Fibroblast of lung (primary cell): ENCODE measurements around the gene GTF3A. TPM values are rescaled to one million over a fixed set of nuclear protein-coding genes. Genes with fewer than 3 reads are reported as not detected.

Source experiments
- DNase-seq, 2 donors: peaks; one replicate each; pipeline versions ENCODE4 v3.0.0 to v3.0.0-alpha.2; 2010; ENCODE audit warnings: low read depth in 2 of 2
- H2AFZ ChIP-seq: 2 replicates; pipeline ENCODE4 v1.5.1; 2012; ENCODE audit warnings: low read length, control low read depth, inconsistent platforms
- H3K27ac ChIP-seq: 2 replicates; pipeline ENCODE4 v1.5.1; 2011; ENCODE audit warnings: low read length, control low read depth; ENCODE audit not compliant: insufficient read depth
- H3K27me3 ChIP-seq: 2 replicates; pipeline ENCODE4 v1.5.1; 2011; ENCODE audit warnings: mild to moderate bottlenecking, low read length; ENCODE audit not compliant: control insufficient read depth, insufficient read depth
- H3K36me3 ChIP-seq: 2 replicates; pipeline ENCODE4 v1.5.1; 2011; ENCODE audit warnings: low read length; ENCODE audit not compliant: control insufficient read depth, insufficient read depth
- H3K4me1 ChIP-seq: 2 replicates; pipeline ENCODE4 v1.5.1; 2011; ENCODE audit warnings: low read length; ENCODE audit not compliant: control insufficient read depth, insufficient read depth; ENCODE audit errors: extremely low read depth
- H3K4me2 ChIP-seq: 2 replicates; pipeline ENCODE4 v1.5.1; 2011; ENCODE audit warnings: low read length, control low read depth; ENCODE audit not compliant: insufficient read depth; ENCODE audit errors: extremely low read depth
- H3K4me3 ChIP-seq, 4 experiments: fragments of 200-600 bp in 1 of 4; sonication (generic) in 1 of 4; replicated peaks in 1 of 4; 2 replicates each; pipeline ENCODE4 v1.5.1; 2011 to 2016; ENCODE audit warnings: low read length in 4 of 4, low read depth in 3 of 4, mild to moderate bottlenecking in 3 of 4, control low read depth in 2 of 4, inconsistent platforms in 1 of 4, mixed read lengths in 1 of 4; ENCODE audit not compliant: insufficient read depth in 1 of 4; ENCODE audit errors: control extremely low read depth in 1 of 4
- H3K79me2 ChIP-seq: 2 replicates; pipeline ENCODE4 v1.5.1; 2012; ENCODE audit warnings: mild to moderate bottlenecking, low read length, inconsistent platforms; ENCODE audit not compliant: control insufficient read depth, insufficient read depth
- H3K9ac ChIP-seq: 2 replicates; pipeline ENCODE4 v1.5.1; 2011; ENCODE audit warnings: mild to moderate bottlenecking, low read length, control low read depth; ENCODE audit not compliant: insufficient read depth
- H3K9me3 ChIP-seq: 2 replicates; pipeline ENCODE4 v1.5.1; 2012; ENCODE audit warnings: low read depth, low read length; ENCODE audit not compliant: control insufficient read depth, insufficient read depth
- H4K20me1 ChIP-seq: 2 replicates; pipeline ENCODE4 v1.5.1; 2011; ENCODE audit warnings: low read length; ENCODE audit not compliant: control insufficient read depth, insufficient read depth; ENCODE audit errors: extremely low read depth
- EZH2 ChIP-seq: IDR thresholded peaks from 2 replicates; pipeline ENCODE4 v1.5.1; 2012; ENCODE audit warnings: low read length, control low read depth, mild to moderate bottlenecking; ENCODE audit errors: missing control alignments
- polyA plus RNA-seq, 2 donors: library from polyadenylated mRNA; depleted of rRNA in 1 of 2; stranded (reverse) in 1 of 2; unstranded in 1 of 2; fragments of >200 nt; gene quantifications; 2 replicates each; pipeline ENCODE4 v1.2.1, GENCODE V29; 2011 to 2012; ENCODE audit warnings: missing spikeins in 1 of 2
- total RNA-seq: library from RNA; depleted of rRNA; stranded (reverse); fragments of >200 nt; gene quantifications from 2 replicates; pipeline ENCODE4 v1.2.1, GENCODE V29; 2014
- TF ChIP-seq, protein P1 (sequence below), 2 donors: IDR thresholded peaks in 1 of 2; conservative IDR thresholded peaks in 1 of 2; 1 replicate in 1 of 2; 2 replicates in 1 of 2; pipeline ENCODE4 v1.5.1; 2011 to 2012; ENCODE audit warnings: low read length in 2 of 2, control low read depth in 1 of 2, inconsistent platforms in 1 of 2, low read depth in 1 of 2, mild to moderate bottlenecking in 1 of 2

Gene GTF3A
- total and polyA plus RNA-seq, 2 donors (not counting 1 experiment from before 2014, with no cell fraction given): 98.6 to 126 TPM

DNA sequence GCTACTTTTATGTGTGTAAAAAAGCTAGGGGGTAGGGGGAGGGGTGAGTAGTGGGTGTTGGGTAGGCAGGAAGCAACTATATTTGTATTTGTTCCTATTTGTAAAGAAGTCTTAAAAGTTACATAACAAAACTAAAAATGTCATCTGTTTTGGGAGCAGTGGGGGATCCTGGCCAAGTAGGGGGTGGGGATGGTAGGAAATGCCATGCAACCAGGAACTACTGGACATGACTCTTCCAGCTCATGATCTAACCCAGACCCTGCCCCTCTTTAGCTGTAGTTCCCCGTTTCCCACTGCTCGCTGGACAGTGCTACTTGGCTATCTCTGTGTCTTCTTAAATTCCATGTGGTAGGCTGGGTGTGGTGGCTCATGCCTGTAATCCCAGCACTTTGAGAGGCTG lies 3.2 kb downstream of the GTF3A start:
- H4K20me1 ChIP-seq: no peaks in the 10 kb centered on the region
- H3K27me3 ChIP-seq: no peaks in the 10 kb centered on the region
- TF ChIP-seq, protein P1, sequence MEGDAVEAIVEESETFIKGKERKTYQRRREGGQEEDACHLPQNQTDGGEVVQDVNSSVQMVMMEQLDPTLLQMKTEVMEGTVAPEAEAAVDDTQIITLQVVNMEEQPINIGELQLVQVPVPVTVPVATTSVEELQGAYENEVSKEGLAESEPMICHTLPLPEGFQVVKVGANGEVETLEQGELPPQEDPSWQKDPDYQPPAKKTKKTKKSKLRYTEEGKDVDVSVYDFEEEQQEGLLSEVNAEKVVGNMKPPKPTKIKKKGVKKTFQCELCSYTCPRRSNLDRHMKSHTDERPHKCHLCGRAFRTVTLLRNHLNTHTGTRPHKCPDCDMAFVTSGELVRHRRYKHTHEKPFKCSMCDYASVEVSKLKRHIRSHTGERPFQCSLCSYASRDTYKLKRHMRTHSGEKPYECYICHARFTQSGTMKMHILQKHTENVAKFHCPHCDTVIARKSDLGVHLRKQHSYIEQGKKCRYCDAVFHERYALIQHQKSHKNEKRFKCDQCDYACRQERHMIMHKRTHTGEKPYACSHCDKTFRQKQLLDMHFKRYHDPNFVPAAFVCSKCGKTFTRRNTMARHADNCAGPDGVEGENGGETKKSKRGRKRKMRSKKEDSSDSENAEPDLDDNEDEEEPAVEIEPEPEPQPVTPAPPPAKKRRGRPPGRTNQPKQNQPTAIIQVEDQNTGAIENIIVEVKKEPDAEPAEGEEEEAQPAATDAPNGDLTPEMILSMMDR (conservative IDR thresholded peaks at IDR 0.05 in 1 of 2, IDR thresholded peaks at IDR 0.05 in 1 of 2; ENCODE audit: low read depth in 1 of 2, low read length in 2 of 2): no peak
- no peak for TF ChIP-seq EZH2
- H3K36me3 ChIP-seq: peaks cover 11% of the 10 kb centered on the region
- no peak overlapping the region for H3K4me2 ChIP-seq
- no peak for DNase-seq
- H3K9me3 ChIP-seq: no peaks in the 10 kb centered on the region
- no peak overlapping the region for H3K27ac ChIP-seq
- H2AFZ ChIP-seq: no peak overlapping the region
- peaks cover 10% of the 10 kb centered on the region for H3K4me1 ChIP-seq
- H3K4me3 ChIP-seq: no peak overlapping the region
- H3K79me2 ChIP-seq: peaks cover 22% of the 10 kb centered on the region
- H3K9ac ChIP-seq: no peak overlapping the region

DNA sequence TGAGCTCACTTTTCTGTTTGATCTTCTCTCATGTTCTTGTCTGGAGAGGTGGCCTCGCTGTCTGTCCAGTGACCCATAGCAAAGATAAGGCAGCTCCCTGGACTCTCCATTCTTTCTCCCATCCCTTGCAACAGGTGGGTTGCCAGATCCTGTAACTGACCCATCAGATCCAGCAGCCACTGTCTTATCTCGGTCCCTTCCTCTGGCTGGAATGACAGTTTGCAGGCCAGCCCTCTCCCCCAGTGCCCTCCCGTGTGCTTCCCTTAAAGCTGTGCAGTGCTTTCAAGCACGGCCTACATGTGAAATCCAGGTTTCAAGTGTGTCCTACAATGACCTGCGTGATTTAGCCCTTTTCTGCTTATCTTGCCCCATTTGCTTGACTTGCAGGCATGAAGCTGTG lies 3.7 kb downstream of the GTF3A start:
- Histone ChIP-seq H3K27ac (no peak overlapping the region), H3K9me3 (no peaks in the 10 kb centered on the region), H3K4me1 (peaks cover 10% of the 10 kb centered on the region), H3K9ac (no peak overlapping the region), H2AFZ (no peak overlapping the region), H3K4me3 (no peak overlapping the region), H3K36me3 (peaks cover 11% of the 10 kb centered on the region), H3K27me3 (no peaks in the 10 kb centered on the region), H3K79me2 (peaks cover 22% of the 10 kb centered on the region), H4K20me1 (no peaks in the 10 kb centered on the region), H3K4me2 (no peak overlapping the region)
- TF ChIP-seq, protein P1 (conservative IDR thresholded peaks at IDR 0.05 in 1 of 2, IDR thresholded peaks at IDR 0.05 in 1 of 2; ENCODE audit: low read depth in 1 of 2, low read length in 2 of 2): no peak
- no peak for TF ChIP-seq EZH2
- DNase-seq: no peak

DNA sequence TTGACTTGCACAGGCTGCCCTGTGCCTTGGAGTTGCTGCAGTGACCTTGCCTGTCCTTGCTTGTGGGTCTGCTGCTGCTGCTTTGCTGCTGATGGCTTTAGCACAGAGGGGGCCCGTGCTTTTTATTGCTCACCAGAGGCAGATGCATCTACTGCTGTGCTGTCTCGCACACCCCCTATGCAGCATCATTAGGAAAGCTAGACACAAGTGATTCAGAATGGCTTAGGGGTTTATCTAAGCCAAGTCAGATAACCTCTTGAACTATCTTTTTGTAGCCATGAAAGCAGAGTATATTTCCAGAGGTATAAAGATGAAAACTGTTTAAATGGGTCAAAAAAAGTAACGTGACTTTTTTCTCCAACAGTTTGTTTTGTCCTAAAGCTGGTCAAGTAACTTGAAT lies 7.8 kb downstream of the GTF3A start:
- no peak for DNase-seq
- Histone ChIP-seq H4K20me1 (no peaks in the 10 kb centered on the region), H3K27me3 (no peaks in the 10 kb centered on the region), H2AFZ (no peak overlapping the region), H3K36me3 (peaks cover 19% of the 10 kb centered on the region), H3K4me2 (no peak overlapping the region), H3K27ac (no peak overlapping the region), H3K9ac (no peak overlapping the region), H3K9me3 (no peaks in the 10 kb centered on the region), H3K4me1 (no peaks in the 10 kb centered on the region), H3K4me3 (no peak overlapping the region), H3K79me2 (no peaks in the 10 kb centered on the region)
- TF ChIP-seq, protein P1 (conservative IDR thresholded peaks at IDR 0.05 in 1 of 2, IDR thresholded peaks at IDR 0.05 in 1 of 2; ENCODE audit: low read depth in 1 of 2, low read length in 2 of 2): no peak
- TF ChIP-seq EZH2: no peak
